IPS DF 4.7 (cell line): ENCODE data around the gene RSAD2.
"Not testable (repeated sequence)": the region's sequence is repeated elsewhere in the genome, so short reads cannot be mapped to it uniquely, and the experiment has no call there.

Source experiments
- DNase-seq: peaks from one replicate; pipeline ENCODE4 v3.0.0-alpha.2; 2013; ENCODE audit warnings: low spot score; ENCODE audit errors: extremely low read depth

Gene RSAD2

GRCh38 chr2:6864231-6864754 is 13.3 kb upstream of the RSAD2 start:
- no peak for DNase-seq

- DNase-seq = no peak
Measured at GRCh38 chr2:6864923-6865345, 12.6 kb upstream of the RSAD2 start.

DNA sequence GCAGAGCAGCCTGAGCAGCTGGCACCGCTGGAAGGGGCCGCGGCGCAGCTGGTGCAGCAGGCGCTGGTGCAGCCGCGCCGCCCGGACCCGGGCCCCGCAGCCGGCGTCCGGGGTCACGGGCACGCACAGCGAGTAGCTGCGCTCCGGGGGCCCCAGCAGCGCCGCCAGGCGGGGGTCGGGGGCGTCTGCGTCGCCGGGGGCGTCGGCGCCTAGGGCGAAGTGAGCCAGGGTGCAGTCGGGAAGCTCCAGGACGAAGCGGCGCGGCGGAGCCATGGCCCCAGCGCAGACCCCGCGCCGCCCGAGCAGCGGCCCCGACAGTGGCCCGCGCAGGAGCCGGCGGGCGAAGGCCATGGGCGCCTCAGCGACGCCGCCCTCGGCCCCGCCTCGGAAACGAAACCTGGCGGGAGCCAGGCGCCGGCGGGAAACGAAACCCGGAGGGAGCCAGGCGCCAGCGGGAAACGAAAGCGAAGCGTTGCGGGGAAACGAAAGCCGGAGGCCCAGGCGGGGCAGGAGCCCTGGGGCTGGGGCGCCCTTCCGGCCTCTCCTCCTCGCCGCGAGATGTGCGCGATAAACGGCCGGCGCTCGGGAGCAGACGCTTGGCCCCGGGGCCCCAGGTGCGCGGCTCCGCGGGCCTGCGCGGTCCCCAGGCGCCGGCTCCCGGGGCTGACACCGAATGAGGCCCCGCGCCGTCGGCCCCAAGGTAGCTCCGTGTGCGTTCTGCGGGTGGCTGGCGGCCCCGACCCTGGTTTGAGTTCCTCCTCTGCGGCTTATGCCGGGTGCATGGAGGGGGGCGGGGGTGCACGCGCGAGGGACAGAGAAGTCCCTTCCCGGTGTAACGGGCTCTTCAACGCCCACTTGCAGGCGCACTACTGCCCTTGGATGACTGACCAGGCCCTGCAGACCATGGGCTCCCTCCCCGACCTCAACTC is 12.0 kb upstream of the RSAD2 start, which contains the start of gene CMPK2:
Gene CMPK2, minus strand, starts transcription at position 562 of the 929 bp plus-strand sequence. Its CDS starts 211 bp downstream, at position 351.
- no peak for DNase-seq

DNA sequence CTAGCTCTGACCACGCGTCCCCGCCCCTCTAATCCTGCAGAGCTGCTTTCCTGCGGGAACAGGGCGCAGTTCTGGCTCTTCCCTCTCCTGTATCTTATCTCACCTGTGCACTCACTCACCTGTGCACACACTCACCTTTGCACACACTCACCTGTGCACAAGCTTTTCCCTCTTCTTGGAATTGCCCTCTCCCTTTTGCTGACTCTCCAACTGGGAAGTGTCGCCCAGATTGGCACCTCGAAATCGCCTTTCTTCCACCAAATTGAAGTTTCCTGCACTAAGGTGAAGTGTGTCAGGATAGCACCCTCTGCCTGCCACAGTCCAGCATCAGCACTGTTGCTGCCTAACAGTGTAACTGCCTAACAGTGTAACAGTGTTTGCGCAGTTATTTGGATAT is 11.3 kb upstream of the RSAD2 start:
- DNase-seq = no peak

GRCh38 chr2:6866982-6867381 is 10.6 kb upstream of the RSAD2 start:
- no peak for DNase-seq

GRCh38 chr2:6872394-6872793 is 5.2 kb upstream of the RSAD2 start:
- no peak for DNase-seq

DNA sequence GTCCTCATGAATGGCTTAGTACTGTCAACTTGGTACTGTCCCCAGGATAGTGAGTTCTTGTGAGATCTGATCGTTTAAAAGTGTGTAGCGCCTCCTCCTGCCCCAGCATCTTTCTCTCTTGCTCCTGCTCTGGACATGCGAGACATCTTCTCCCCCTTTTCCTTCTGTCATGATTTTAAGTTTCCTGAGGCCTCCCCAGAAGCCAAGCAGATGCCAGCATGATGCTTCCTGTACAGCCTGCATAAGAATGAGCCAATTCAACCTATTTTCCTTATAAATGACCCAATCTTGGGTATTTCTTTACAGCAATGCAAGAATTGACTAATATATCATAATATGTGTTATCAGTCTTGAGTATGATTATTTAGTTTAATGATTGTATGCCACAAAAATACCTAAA is 3.5 kb upstream of the RSAD2 start:
- no peak for DNase-seq

DNA sequence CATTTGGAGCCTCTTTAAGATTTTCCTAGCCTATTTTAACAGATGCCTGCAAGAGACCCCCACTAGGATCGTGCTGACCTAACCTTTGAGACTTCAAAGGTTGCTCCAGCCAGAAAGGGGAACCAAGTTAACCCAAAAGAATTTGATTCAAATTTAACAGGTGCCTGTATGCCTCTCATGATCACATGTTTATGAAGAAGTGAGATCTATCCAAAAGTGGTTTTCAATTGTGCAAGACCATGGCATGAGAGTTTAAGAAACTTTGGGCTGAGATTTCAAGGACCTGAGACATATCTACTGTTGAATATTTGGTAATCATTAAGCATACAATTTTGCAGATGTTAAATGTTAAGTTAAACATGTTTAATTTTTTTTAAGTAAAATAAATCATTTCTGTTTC is 1.3 kb upstream of the RSAD2 start:
- DNase-seq = no peak

GRCh38 chr2:6878549-6878948 is 972 bp downstream of the RSAD2 start:
- DNase-seq = no peak

DNA sequence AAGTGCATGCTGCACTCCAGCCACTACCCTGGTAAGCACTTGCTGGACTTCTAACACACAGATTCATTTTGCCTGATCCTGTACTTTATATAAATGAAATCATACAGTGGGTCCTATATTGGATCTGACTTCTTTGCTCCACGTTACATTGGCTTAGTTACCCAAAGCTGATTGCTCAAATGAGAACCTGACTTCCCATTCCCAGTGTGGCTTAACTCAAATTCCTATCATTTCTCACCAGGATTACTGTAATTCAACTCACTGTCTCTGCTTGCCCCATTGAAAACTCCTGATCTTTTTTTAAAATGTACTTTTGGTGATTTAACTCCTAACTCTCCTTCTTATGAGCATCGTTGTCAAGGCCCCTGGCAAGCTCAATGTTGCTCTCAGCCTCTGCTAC is 1.4 kb downstream of the RSAD2 start:
- no peak for DNase-seq

DNA sequence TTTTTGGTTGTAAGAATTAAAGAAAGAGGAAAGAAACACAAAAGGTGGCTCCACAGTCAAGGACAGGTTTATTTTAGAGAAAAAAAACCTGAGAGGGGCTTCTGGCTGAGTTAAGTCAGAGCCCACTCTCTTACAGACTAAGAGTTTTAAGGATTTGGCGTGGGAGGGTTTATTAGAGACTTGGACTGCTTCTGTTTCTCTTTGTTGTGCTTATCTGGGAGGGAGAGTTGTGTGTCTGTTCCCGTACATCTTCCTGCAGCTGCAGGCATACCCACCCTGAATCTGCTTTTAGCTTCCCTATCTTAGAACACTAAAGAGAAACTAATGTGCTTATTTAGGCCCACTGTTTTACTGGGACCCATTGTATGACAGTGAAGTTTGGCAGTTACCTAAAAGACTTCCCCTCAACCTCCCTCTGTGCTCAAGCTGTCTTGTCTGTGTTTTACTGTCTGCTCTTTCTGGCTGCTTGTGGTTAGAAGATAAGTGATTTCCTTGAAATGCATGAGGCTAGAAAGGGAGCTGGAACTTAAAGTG is 2.7 kb downstream of the RSAD2 start:
- no peak for DNase-seq

DNA sequence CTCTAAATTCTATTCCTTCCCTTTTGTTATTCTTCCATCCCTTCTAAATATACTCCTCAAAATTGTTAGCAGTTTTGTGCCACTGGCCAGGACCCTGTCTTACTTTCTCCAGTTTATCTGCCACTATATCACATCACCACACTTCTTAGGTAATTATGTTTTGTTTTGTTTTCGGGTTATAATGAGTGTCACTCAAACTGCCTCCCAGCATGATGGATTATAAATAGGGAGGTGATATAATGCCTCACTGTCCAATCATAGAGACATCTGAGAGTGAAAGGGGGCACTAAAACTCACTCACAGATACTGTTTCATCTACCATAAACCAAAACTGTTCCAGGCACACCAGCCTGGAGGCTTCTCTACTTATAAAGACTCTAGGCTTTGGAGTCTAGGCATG is 3.5 kb downstream of the RSAD2 start:
- DNase-seq = no peak

DNA sequence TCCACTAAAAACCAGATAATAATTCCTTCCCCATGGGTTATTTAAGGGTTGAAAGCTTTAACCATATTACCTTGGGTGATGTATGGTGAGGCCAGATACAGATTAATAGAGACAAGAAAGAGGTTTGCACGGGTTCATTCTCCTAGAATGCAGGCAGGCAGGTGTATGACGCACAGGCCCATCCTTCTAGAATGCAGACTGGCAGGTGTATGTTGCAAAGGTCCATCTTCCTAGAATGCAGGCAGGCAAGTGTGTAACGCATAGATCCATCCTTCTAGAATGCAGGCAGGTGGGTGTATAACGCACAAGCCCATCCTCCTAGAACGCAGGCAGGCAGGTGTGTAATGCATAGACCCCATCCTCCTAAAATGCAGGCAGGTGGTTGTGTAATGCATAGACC is 3.9 kb downstream of the RSAD2 start:
- no peak for DNase-seq

DNA sequence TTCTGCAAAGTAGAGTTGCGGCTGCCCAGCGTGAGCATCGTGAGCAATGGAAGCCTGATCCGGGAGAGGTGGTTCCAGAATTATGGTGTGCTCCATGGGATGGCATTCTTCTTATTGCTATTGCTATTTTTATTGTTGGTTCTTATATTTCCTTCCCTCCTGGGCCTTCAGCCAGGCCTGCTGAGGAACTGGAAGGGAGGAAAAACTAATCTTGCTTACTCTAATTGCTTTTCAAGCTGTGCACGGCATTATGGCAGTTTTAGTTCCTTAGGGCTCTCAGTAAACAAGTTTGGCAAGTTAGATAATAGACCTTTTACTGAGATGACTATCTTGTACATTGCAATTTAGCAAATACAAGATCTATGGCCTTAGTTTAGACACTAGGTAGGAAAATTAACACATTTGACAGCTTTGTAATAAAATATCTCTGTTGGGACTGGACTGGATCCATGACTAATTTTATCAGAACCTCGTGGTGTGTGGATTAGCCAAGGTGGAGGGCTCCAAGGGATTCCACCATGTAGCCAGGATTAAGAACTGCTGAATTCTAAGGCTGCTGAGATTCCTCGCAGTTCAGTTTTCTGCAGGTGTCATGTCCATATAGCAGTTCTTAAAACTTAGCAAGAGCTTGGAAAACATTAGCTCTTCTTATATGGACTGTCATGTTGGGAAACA is 6.0 kb downstream of the RSAD2 start:
- DNase-seq = no peak

GRCh38 chr2:6885551-6885950 is 8.0 kb downstream of the RSAD2 start:
- no peak for DNase-seq

- DNase-seq = no peak
Measured at GRCh38 chr2:6885968-6886367, 8.4 kb downstream of the RSAD2 start.

GRCh38 chr2:6887751-6888192 is 10.2 kb downstream of the RSAD2 start:
- no peak for DNase-seq

- no peak for DNase-seq
Measured at GRCh38 chr2:6888724-6889123, 11.1 kb downstream of the RSAD2 start.

DNA sequence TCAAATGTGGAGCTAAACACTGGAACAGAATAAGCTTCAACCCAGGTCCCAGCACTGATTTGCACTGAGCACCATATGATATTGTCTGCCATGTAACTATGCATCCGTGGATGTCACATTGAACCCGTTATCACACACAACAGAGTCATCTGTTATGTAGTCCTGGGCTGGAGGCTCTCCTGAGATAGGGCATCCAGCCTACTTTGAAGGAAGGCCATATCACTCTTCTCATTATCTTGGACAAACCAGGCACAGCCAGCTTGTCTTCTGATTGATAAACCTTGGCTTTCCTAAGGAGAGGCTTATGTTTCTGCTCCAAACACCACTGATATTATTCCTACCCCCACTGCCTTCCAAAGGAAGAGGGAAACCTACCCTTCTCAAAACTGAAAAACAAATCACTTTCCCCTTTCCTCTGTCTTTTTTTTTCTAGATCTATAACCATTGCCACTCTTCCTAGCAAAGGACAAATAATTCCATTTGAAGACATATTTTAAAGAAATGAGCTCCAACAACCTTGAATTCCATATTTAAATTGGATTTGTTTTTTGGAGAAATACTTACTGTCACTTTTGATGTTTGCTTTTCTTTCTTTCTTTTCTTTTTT is 16.4 kb downstream of the RSAD2 start:
- no peak for DNase-seq

GRCh38 chr2:6896930-6897759 is 19.6 kb downstream of the RSAD2 start:
- DNase-seq = no peak

GRCh38 chr2:6902581-6902980 is 25.0 kb downstream of the RSAD2 start:
- not testable (repeated sequence) for DNase-seq
